ENCODE data around the gene ABCC4.
"Not testable (repeated sequence)": the region's sequence is repeated elsewhere in the genome, so short reads cannot be mapped to it uniquely, and the experiment has no call there.

ABCC4 gene

DNA sequence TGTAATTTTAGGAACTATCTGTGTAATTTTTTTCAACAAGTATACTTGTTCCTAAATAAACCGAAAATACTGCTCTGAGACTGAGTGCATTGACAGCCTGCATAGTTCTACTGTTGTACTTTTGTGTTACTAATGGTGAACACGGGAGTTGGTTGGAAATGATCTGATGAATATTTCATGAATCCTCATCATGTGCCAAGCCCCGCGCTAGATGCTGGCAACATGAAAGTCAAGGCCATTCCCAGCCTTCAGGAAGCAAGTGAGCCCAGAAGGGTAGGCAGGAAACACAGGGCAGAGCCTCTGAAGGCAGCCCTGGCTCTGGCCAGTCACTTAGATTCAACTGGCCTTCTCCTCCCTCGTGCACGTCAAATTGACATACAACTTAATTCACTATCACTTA lies 106.1 kb downstream of the ABCC4 start:
- no peak for DNase-seq

DNA sequence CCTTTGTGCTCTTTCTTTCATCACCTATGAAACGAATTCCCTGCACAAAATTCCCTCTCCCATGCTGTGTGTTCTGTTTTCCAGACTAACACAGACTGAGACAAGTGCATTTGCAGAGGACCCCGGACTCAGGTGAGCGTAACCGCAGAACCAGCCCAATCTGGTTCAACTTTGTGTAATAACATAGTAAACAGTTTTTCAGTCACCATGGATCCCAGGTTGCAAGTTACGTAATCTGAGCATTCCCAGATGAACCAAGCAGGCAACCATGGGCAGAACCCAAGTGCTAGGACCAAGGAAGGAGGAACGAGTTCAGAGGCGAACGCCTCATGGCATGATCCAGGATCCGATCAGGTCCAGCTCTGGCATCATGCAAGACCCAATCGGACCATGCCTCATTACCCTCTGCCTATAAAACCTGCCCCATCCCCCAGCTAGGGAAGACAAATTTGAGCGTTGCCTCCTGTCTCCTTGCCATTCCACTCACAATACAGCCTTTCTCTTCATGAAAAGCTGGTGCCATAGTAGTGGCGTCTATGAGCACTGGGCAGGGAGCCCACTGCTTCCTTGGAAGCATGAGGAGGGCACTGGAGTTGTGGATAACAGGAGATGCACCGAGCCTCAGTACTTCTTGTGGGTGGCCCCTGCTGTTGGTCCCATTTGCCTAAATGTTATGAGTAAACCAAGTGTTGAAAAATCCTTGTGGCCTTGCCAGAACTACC lies 107.6 kb downstream of the ABCC4 start:
- no peak for DNase-seq

GRCh38 chr13:95192998-95193397 lies 108.3 kb downstream of the ABCC4 start:
- no peak for DNase-seq

- not testable (repeated sequence) for DNase-seq
These were observed 108.7 kb downstream of the ABCC4 start for GRCh38 chr13:95192564-95192945.

DNA sequence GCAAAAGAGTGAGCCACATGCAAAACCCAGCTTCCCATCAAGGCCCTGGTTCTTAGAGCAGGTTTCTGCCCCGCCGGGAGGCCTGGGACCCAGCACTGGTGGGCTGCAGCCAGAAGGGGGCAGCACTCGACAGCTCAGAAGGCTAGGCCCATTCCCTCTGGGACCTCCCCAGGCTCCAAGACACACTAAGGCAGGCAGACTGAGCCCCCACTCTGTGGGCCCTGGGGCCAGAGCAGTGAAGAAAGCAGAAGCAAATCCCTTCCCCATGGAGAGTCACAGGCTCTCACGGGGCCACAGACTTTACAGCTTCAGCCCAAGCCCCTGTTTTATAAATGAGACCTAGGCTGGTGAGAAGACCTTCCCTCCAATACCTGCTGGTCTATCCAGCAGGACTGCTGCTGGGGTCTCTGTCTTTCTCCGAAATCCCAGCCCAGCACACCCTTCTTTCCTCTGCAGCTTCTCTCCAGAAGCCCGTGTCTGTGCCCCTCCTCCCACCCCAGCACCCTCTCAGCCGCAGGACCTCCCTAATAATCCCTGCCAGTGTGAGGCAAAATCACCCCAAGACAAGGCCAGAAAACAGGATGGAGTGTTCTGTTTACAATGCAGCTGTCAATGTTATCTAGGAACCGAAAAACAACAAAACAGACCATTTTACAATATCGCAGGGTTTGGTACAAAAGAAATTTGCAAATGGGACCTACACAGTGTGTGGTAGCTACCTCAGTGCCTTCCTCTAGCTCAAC lies 109.3 kb downstream of the ABCC4 start:
- DNase-seq = peak; percentile 52

- no peak for DNase-seq
These were observed 113.1 kb downstream of the ABCC4 start for GRCh38 chr13:95188128-95188527.

GRCh38 chr13:95185851-95186250 lies 115.4 kb downstream of the ABCC4 start:
- peak; percentile 73 for DNase-seq

DNA sequence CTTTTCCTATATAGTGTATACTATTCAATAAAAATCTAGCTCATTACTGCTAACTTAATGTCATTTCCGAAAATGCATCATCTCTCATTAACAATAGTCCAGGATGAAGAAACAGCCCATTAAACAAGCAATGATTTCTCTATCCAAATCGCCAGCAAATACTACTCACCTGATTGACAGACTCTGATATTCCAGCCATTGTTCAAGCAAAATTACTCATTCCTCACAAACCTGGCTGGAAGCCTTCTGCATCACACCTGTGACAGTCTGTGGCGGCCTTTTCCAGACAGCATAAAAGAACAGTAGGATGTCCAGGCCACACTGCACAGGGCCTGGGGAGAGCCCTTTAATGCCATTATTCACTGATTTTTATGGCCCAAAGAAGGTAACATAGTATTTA lies 115.9 kb downstream of the ABCC4 start:
- peak; percentile 5 for DNase-seq

GRCh38 chr13:95184317-95184716 lies 116.9 kb downstream of the ABCC4 start:
- no peak for DNase-seq

- no peak for DNase-seq
These were observed 118.5 kb downstream of the ABCC4 start for GRCh38 chr13:95182570-95183265.

GRCh38 chr13:95181586-95181985 lies 119.7 kb downstream of the ABCC4 start:
- no peak for DNase-seq

- no peak for DNase-seq
These were observed 120.6 kb downstream of the ABCC4 start for GRCh38 chr13:95180513-95181245.

GRCh38 chr13:95176611-95177259 lies 124.5 kb downstream of the ABCC4 start:
- DNase-seq = peak; percentile 13

DNA sequence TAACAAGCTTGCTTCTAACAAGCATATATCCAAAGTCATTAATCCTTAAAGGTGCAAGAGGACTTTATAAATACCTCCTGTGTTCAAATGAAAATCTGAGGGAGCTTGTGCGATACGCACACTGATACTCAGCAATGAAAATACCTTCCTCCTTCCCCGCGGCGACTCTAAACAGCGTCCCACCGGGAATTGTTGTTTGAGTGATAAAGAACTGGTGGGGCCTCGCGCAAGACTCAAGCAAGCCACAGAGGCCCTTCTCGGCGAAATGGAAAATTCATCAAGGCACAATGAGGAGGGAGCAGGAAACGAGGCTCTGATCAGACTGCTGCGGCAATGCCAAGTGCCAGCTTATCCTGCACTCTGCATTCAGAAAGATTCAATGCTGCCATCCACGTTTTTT lies 126.7 kb downstream of the ABCC4 start:
- DNase-seq = no peak

DNA sequence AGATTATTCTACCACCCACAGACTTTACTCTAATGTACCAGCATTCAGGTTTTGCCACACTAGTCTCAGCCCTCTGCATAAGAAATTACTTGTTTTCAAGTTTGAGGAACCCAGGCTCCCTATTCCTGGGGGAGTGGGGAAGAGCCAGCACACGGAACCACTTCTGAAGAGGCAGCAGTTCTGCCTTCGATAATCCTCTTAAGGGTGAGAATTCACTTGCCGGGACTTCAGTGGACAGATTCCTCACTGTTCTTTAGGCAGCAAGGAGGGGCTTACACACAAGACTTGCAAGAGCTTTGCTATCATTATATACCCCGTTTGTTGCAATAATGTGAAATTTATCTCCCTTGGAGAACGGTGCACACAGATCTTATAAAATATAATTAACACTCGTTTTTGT lies 133.1 kb downstream of the ABCC4 start:
- DNase-seq = no peak

- DNase-seq = not testable (repeated sequence)
These were observed 134.2 kb downstream of the ABCC4 start for GRCh38 chr13:95167003-95167402.

GRCh38 chr13:95164830-95165229 lies 136.4 kb downstream of the ABCC4 start:
- DNase-seq = no peak

- DNase-seq = no peak
These were observed 140.9 kb downstream of the ABCC4 start for GRCh38 chr13:95160112-95160906.

GRCh38 chr13:95159458-95159857 lies 141.8 kb downstream of the ABCC4 start:
- no peak for DNase-seq

- no peak for DNase-seq
These were observed 145.0 kb downstream of the ABCC4 start for GRCh38 chr13:95156208-95156607.

GRCh38 chr13:95155504-95155903 lies 145.7 kb downstream of the ABCC4 start:
- DNase-seq = no peak

GRCh38 chr13:95155093-95155492 lies 146.2 kb downstream of the ABCC4 start:
- no peak for DNase-seq
